H9 (cell line): ENCODE measurements around the gene PROK1. TPM values are rescaled to one million over a fixed set of nuclear protein-coding genes. Genes with fewer than 3 reads are reported as not detected.

Source experiments
- DNase-seq: peaks from one replicate; pipeline ENCODE4 v3.0.0-alpha.2; 2017
- H2AFZ ChIP-seq: one replicate; pipeline ENCODE4 v1.6.1; 2013; ENCODE audit warnings: mild to moderate bottlenecking, low read length, control low read depth, moderate library complexity
- H2AK5ac ChIP-seq: 2 replicates; pipeline ENCODE4 v1.6.1; 2013; ENCODE audit warnings: low read length, control low read depth, mixed read lengths; ENCODE audit not compliant: insufficient read length
- H2BK120ac ChIP-seq: one replicate; pipeline ENCODE4 v1.6.1; 2013; ENCODE audit warnings: low read depth, mild to moderate bottlenecking, low read length, control low read depth, inconsistent platforms; ENCODE audit not compliant: poor library complexity, severe bottlenecking
- H2BK12ac ChIP-seq: 2 replicates; pipeline ENCODE4 v1.6.1; 2013; ENCODE audit warnings: low read length, control low read depth, mixed read lengths, low read depth; ENCODE audit not compliant: insufficient read length
- H2BK15ac ChIP-seq: 2 replicates; pipeline ENCODE4 v1.6.1; 2013; ENCODE audit warnings: low read depth, low read length, control low read depth
- H2BK20ac ChIP-seq: one replicate; pipeline ENCODE4 v1.6.1; 2013; ENCODE audit warnings: low read depth, mild to moderate bottlenecking, low read length, control low read depth, inconsistent platforms; ENCODE audit not compliant: poor library complexity, severe bottlenecking
- H2BK5ac ChIP-seq: 2 replicates; pipeline ENCODE4 v1.6.1; 2013; ENCODE audit warnings: low read length, control low read depth, mixed read lengths; ENCODE audit not compliant: insufficient read length
- H3K14ac ChIP-seq: 2 replicates; pipeline ENCODE4 v1.6.1; 2013; ENCODE audit warnings: low read length, control low read depth; ENCODE audit not compliant: insufficient read depth
- H3K18ac ChIP-seq: 2 replicates; pipeline ENCODE4 v1.6.1; 2013; ENCODE audit warnings: low read depth, mild to moderate bottlenecking, mixed read lengths, low read length, control low read depth; ENCODE audit not compliant: insufficient read length
- H3K23ac ChIP-seq: 2 replicates; pipeline ENCODE4 v1.6.1; 2013; ENCODE audit warnings: low read length, control low read depth, mixed read lengths, low read depth; ENCODE audit not compliant: insufficient read length
- H3K23me2 ChIP-seq: 2 replicates; pipeline ENCODE4 v1.6.1; 2013; ENCODE audit warnings: low read depth, mild to moderate bottlenecking, mixed read lengths, low read length, control low read depth; ENCODE audit not compliant: insufficient read length, poor library complexity, severe bottlenecking
- H3K27ac ChIP-seq: 2 replicates; pipeline ENCODE4 v1.5.1; 2013; ENCODE audit warnings: low read length, control low read depth, mixed read lengths, low read depth; ENCODE audit not compliant: insufficient read length
- H3K27me3 ChIP-seq: 2 replicates; pipeline ENCODE4 v1.6.1; 2013; ENCODE audit warnings: low read length, control low read depth, inconsistent platforms; ENCODE audit not compliant: insufficient read depth
- H3K4ac ChIP-seq: 2 replicates; pipeline ENCODE4 v1.6.1; 2013; ENCODE audit warnings: low read depth, mild to moderate bottlenecking, control low read depth, inconsistent platforms, low read length, moderate library complexity
- H3K4me1 ChIP-seq: 2 replicates; pipeline ENCODE4 v1.6.1; 2013; ENCODE audit warnings: low read length, control low read depth, inconsistent platforms; ENCODE audit not compliant: insufficient read depth
- H3K4me2 ChIP-seq: 2 replicates; pipeline ENCODE4 v1.6.1; 2013; ENCODE audit warnings: low read length, control low read depth, mixed read lengths; ENCODE audit not compliant: insufficient read length, insufficient read depth
- H3K56ac ChIP-seq: 2 replicates; pipeline ENCODE4 v1.6.1; 2013; ENCODE audit warnings: low read depth, mild to moderate bottlenecking, mixed read lengths, low read length, control low read depth; ENCODE audit not compliant: insufficient read length
- H3K79me1 ChIP-seq: 2 replicates; pipeline ENCODE4 v1.6.1; 2013; ENCODE audit warnings: low read depth, mild to moderate bottlenecking, moderate library complexity, low read length, control low read depth, inconsistent platforms; ENCODE audit not compliant: insufficient read depth, poor library complexity, severe bottlenecking
- H3K79me2 ChIP-seq: 2 replicates; pipeline ENCODE4 v1.6.1; 2013; ENCODE audit warnings: low read length, control low read depth, inconsistent platforms; ENCODE audit not compliant: insufficient read depth
- H3K9ac ChIP-seq: 2 replicates; pipeline ENCODE4 v1.6.1; 2013; ENCODE audit warnings: low read length, control low read depth, mixed read lengths; ENCODE audit not compliant: insufficient read length; ENCODE audit errors: extremely low read depth
- H3K9me3 ChIP-seq: one replicate; pipeline ENCODE4 v1.6.1; 2013; ENCODE audit warnings: low read depth, low read length, inconsistent platforms; ENCODE audit not compliant: control insufficient read depth
- H3T11ph ChIP-seq: one replicate; pipeline ENCODE4 v1.6.1; 2013; ENCODE audit warnings: mild to moderate bottlenecking, low read length, control low read depth, inconsistent platforms
- H4K20me1 ChIP-seq: one replicate; pipeline ENCODE4 v1.6.1; 2013; ENCODE audit not compliant: control insufficient read depth, insufficient read length, insufficient read depth
- H4K5ac ChIP-seq: 2 replicates; pipeline ENCODE4 v1.6.1; 2013; ENCODE audit warnings: low read depth, mild to moderate bottlenecking, mixed read lengths, low read length, control low read depth; ENCODE audit not compliant: insufficient read length
- H4K8ac ChIP-seq: replicated peaks from 2 replicates; pipeline ENCODE4 v1.6.1; 2013; ENCODE audit warnings: low read length, control low read depth, mixed read lengths, low read depth; ENCODE audit not compliant: insufficient read length
- H4K91ac ChIP-seq: 2 replicates; pipeline ENCODE4 v1.6.1; 2013; ENCODE audit warnings: low read depth, mild to moderate bottlenecking, moderate library complexity, mixed read lengths, low read length, control low read depth; ENCODE audit not compliant: insufficient read length
- H3K27ac Mint-ChIP-seq, 3 experiments: 2 replicates in 2 of 3; 3 replicates in 1 of 3; pipeline ENCODE4 v1.8.0; 2020 to 2021; ENCODE audit warnings: mixed read lengths in 3 of 3, mild to moderate bottlenecking in 1 of 3, moderate library complexity in 1 of 3
- H3K27me3 Mint-ChIP-seq: 2 replicates; pipeline ENCODE4 v1.8.0; 2021; ENCODE audit warnings: low read depth, mild to moderate bottlenecking, moderate library complexity, mixed read lengths
- H3K36me3 Mint-ChIP-seq, 3 experiments: 2 replicates in 2 of 3; 3 replicates in 1 of 3; pipeline ENCODE4 v1.8.0; 2020 to 2021; ENCODE audit warnings: low read depth in 3 of 3, mixed read lengths in 3 of 3; ENCODE audit not compliant: insufficient read depth in 1 of 3
- H3K4me1 Mint-ChIP-seq, 2 experiments: 2 replicates each; pipeline ENCODE4 v1.8.0; 2020; ENCODE audit warnings: mixed read lengths in 2 of 2
- H3K4me3 Mint-ChIP-seq, 2 experiments: 2 replicates in 1 of 2; 3 replicates in 1 of 2; pipeline ENCODE4 v1.8.0; 2020 to 2021; ENCODE audit warnings: mild to moderate bottlenecking in 2 of 2, mixed read lengths in 2 of 2, moderate library complexity in 1 of 2
- H3K9me3 Mint-ChIP-seq, 2 experiments: 2 replicates in 1 of 2; 3 replicates in 1 of 2; pipeline ENCODE4 v1.8.0; 2020; ENCODE audit warnings: mild to moderate bottlenecking in 2 of 2, mixed read lengths in 2 of 2, moderate library complexity in 1 of 2
- WGBS: extraction: QIAGEN DNeasy Blood & Tissue Kit; methylation state at CpG from one replicate; pipeline ENCODE4 v1.1.7; 2013; ENCODE audit warnings: missing lambda C conversion rate, low lambda C conversion rate, mixed read lengths; ENCODE audit not compliant: insufficient read length; ENCODE audit errors: extremely low coverage; 5-methylcytosine and 5-hydroxymethylcytosine counted together
- total RNA-seq: library from RNA; stranded (reverse); gene quantifications from 2 replicates; pipeline ENCODE4 v1.2.1, GENCODE V29; 2021
- TF ChIP-seq, protein P1 (sequence below): fragments of 200-600 bp; sonication (generic); conservative IDR thresholded peaks from 3 replicates; pipeline ENCODE4 v1.8.0; 2021; ENCODE audit warnings: antibody characterized with exemption, mild to moderate bottlenecking

PROK1 gene
- total RNA-seq, 1 experiment from 2014 or later = not detected

DNA sequence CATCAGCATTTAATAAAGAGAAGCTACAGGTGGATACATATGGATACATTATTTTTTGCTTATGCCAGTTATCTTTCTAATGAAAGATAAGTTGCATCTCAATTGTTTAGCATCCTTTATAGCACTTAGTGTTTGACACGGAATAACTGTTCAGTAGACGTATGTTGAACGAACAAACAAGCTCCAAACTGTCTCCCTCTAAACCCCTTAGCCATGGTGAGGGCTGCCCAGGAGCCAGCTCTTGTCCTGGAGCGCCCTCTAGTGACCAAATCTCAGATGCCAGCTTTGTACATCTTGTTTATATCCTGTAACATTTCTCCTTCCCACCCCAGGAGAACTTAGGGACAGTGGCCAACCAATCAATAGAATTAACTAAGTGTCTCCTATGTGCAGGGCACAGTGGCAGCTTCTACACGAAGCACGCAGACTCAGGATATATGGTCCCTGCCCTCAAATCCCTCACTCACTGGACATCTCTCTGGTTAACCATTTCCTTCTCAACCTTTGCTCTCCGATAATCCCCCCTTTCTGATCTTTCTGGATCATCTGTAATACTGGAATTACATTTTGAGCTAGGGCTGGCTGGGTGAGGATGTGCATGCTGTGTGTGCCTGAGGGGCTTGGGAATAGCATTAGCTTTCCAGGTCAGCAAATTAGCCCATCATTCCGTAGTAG is 45.1 kb downstream of the PROK1 start:
- H3K27ac Mint-ChIP-seq = no peak overlapping the region
- H3K79me1 ChIP-seq = no peaks in the 10 kb centered on the region
- H3K4me2 ChIP-seq = no peak overlapping the region
- no peaks in the 10 kb centered on the region for H3K36me3 Mint-ChIP-seq
- H3K4me1 Mint-ChIP-seq = peaks cover 22 to 25% of the 10 kb centered on the region in 2 experiments
- H2BK5ac ChIP-seq = no peak overlapping the region
- no peak overlapping the region for H3K9ac ChIP-seq
- peaks cover 26% of the 10 kb centered on the region for H3K27me3 Mint-ChIP-seq
- H3K79me2 ChIP-seq = no peaks in the 10 kb centered on the region
- TF ChIP-seq, protein P1, sequence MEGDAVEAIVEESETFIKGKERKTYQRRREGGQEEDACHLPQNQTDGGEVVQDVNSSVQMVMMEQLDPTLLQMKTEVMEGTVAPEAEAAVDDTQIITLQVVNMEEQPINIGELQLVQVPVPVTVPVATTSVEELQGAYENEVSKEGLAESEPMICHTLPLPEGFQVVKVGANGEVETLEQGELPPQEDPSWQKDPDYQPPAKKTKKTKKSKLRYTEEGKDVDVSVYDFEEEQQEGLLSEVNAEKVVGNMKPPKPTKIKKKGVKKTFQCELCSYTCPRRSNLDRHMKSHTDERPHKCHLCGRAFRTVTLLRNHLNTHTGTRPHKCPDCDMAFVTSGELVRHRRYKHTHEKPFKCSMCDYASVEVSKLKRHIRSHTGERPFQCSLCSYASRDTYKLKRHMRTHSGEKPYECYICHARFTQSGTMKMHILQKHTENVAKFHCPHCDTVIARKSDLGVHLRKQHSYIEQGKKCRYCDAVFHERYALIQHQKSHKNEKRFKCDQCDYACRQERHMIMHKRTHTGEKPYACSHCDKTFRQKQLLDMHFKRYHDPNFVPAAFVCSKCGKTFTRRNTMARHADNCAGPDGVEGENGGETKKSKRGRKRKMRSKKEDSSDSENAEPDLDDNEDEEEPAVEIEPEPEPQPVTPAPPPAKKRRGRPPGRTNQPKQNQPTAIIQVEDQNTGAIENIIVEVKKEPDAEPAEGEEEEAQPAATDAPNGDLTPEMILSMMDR = peak; percentile 96
- DNase-seq = peak; percentile 68
- no peaks in the 10 kb centered on the region for H4K20me1 ChIP-seq
- H4K5ac ChIP-seq = no peak overlapping the region
- no peak overlapping the region for H3K4ac ChIP-seq
- H3K9me3 ChIP-seq = no peaks in the 10 kb centered on the region
- H3K4me3 Mint-ChIP-seq = no peak overlapping the region; a peak in 1 of 5 replicates
- H3K9me3 Mint-ChIP-seq = no peaks in the 10 kb centered on the region; a peak in 1 of 5 replicates
- H2AK5ac ChIP-seq = no peak overlapping the region
- H3K27me3 ChIP-seq = no peaks in the 10 kb centered on the region
- no peak overlapping the region for H2AFZ ChIP-seq
- no peaks in the 10 kb centered on the region for H3K23me2 ChIP-seq
- H3K27ac ChIP-seq = no peak overlapping the region
- no peak overlapping the region for H2BK120ac ChIP-seq
- H3K18ac ChIP-seq = no peak overlapping the region
- no peak overlapping the region for H3K14ac ChIP-seq
- H3T11ph ChIP-seq = no peak overlapping the region
- H3K23ac ChIP-seq = no peak overlapping the region
- no peak overlapping the region for H4K8ac ChIP-seq
- peaks cover 2% of the 10 kb centered on the region; the same call in 1 of the 2 replicates for H3K4me1 ChIP-seq
- H2BK15ac ChIP-seq = no peak overlapping the region
- no CpG with 5 or more reads among the region's 8 CpGs for WGBS
- H4K91ac ChIP-seq = no peak overlapping the region
- no peak overlapping the region for H2BK20ac ChIP-seq
- H2BK12ac ChIP-seq = no peak overlapping the region
- H3K56ac ChIP-seq = no peak overlapping the region
